ENCODE measurements around the gene PLCB2.

DNA sequence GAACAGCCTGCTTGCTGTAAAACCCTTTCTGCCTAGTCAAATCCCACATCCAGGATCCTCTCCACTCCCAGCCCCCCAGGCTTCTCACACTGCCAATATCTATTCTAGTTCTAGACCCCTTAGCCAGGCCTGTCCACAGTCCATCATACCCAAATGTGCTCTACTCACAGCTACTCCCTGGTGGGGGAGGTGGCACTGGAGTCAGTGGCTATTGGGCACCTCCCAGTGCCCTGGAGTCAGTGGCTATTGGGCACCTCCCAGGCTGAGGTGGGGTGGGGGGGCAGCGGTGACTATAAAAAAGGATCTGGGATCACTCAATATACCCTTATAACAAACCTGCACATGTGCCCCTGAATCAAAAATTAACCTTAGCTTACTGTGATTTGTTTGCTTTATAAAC lies 49.5 kb upstream of the PLCB2 start:
- no peak for TF ChIP-seq ZNF274 (IDR thresholded peaks at IDR 0.05; ENCODE audit: low read depth, low read length)
- no peak for TF ChIP-seq YY1 (IDR thresholded peaks at IDR 0.05; ENCODE audit: insufficient read depth, insufficient read length)
